K562 (cell line): ENCODE results near the gene DGKB.

ENCODE experiments used
- CEBPB ChIP-seq: fragments of 450-650 bp; IDR thresholded peaks from 2 replicates; pipeline ENCODE4 v1.6.1; 2016; ENCODE audit warnings: missing genetic modification characterization, missing compliant biosample characterization
- CTCF ChIP-seq, 3 experiments: IDR thresholded peaks in 2 of 3; conservative IDR thresholded peaks in 1 of 3; 2 replicates each; pipeline ENCODE4 v1.5.1; 2011 to 2012; ENCODE audit warnings: low read length in 3 of 3, mild to moderate bottlenecking in 3 of 3, control low read depth in 2 of 3, improper control_type of control experiment in 1 of 3, inconsistent platforms in 1 of 3, low read depth in 1 of 3, mixed read lengths in 1 of 3, moderate library complexity in 1 of 3; ENCODE audit not compliant: insufficient read depth in 2 of 3
- HDGF ChIP-seq: fragments of 450-650 bp; IDR thresholded peaks from 2 replicates; pipeline ENCODE4 v1.6.1; 2016
- PRPF4 ChIP-seq: fragments of 200-400 bp; formaldehyde crosslinking; IDR thresholded peaks from one replicate; pipeline ENCODE4 v1.6.1; 2017; ENCODE audit warnings: low read length, low read depth, mild to moderate bottlenecking; ENCODE audit not compliant: insufficient read depth, poor library complexity, severe bottlenecking
- ZNF143 ChIP-seq: sonication (generic); formaldehyde crosslinking; IDR thresholded peaks from 2 replicates; pipeline ENCODE4 v1.9.0; 2022; ENCODE audit warnings: mild to moderate bottlenecking, missing genetic modification reagents
- ZNF740 ChIP-seq, 3 experiments: fragments of 200-800 bp in 1 of 3; sonication (Bioruptor generic) in 1 of 3; sonication (generic) in 1 of 3; formaldehyde crosslinking in 1 of 3; IDR thresholded peaks; 2 replicates each; pipeline versions ENCODE4 v1.6.1 to v1.8.0; 2016 to 2022; ENCODE audit warnings: mild to moderate bottlenecking in 2 of 3, missing compliant biosample characterization in 2 of 3, missing genetic modification characterization in 2 of 3, missing genetic modification reagents in 1 of 3

GRCh38 chr7:14886533-14886932, 16.0 kb downstream of the DGKB start:
- TF ChIP-seq CEBPB (no peak), CTCF (IDR thresholded peaks at IDR 0.05 in 2 of 3, conservative IDR thresholded peaks at IDR 0.05 in 1 of 3; ENCODE audit: insufficient read depth in 2 of 3, low read depth in 1 of 3, low read length in 3 of 3) (no peak), ZNF143 (CRISPR knock-in tag) (no peak), PRPF4 (no peak), ZNF740 (CRISPR knock-in tag; IDR thresholded peaks at IDR 0.05) (no peak), ZNF740 (tag; IDR thresholded peaks at IDR 0.05) (no peak), HDGF (no peak)
